IPS-15b (cell line): Measurements from ENCODE around the gene VPS18.

Experiments used
- H3K27me3 ChIP-seq: one replicate; pipeline ENCODE4 v1.6.1; 2013; ENCODE audit warnings: low read length; ENCODE audit not compliant: control insufficient read depth, insufficient read depth
- H3K36me3 ChIP-seq: one replicate; pipeline ENCODE4 v1.6.1; 2013; ENCODE audit warnings: low read length; ENCODE audit not compliant: control insufficient read depth, insufficient read depth
- H3K4me1 ChIP-seq: one replicate; pipeline ENCODE4 v1.6.1; 2013; ENCODE audit warnings: mild to moderate bottlenecking, low read length; ENCODE audit not compliant: control insufficient read depth, insufficient read depth
- H3K4me3 ChIP-seq: one replicate; pipeline ENCODE4 v1.5.1; 2013; ENCODE audit warnings: low read depth, low read length
- H3K9ac ChIP-seq: one replicate; pipeline ENCODE4 v1.6.1; 2013; ENCODE audit warnings: low read depth, mild to moderate bottlenecking, low read length
- H3K9me3 ChIP-seq: one replicate; pipeline ENCODE4 v1.6.1; 2013; ENCODE audit warnings: mild to moderate bottlenecking, low read length; ENCODE audit not compliant: control insufficient read depth, insufficient read depth

The VPS18 gene

GRCh38 chr15:40936709-40937666 is 42.7 kb downstream of the VPS18 start:
- H3K4me1 ChIP-seq, result no peaks in the 10 kb centered on the region
- no peak overlapping the region for H3K4me3 ChIP-seq
- peaks cover 47% of the 10 kb centered on the region for H3K27me3 ChIP-seq
- no peaks in the 10 kb centered on the region for H3K36me3 ChIP-seq
- H3K9me3 ChIP-seq, result no peaks in the 10 kb centered on the region
- no peak overlapping the region for H3K9ac ChIP-seq

GRCh38 chr15:40937762-40938535 is 43.7 kb downstream of the VPS18 start:
- H3K4me1 ChIP-seq, result no peaks in the 10 kb centered on the region
- no peaks in the 10 kb centered on the region for H3K36me3 ChIP-seq
- no peak overlapping the region for H3K4me3 ChIP-seq
- no peak overlapping the region for H3K9ac ChIP-seq
- peaks cover 45% of the 10 kb centered on the region for H3K27me3 ChIP-seq
- H3K9me3 ChIP-seq, result no peaks in the 10 kb centered on the region

DNA sequence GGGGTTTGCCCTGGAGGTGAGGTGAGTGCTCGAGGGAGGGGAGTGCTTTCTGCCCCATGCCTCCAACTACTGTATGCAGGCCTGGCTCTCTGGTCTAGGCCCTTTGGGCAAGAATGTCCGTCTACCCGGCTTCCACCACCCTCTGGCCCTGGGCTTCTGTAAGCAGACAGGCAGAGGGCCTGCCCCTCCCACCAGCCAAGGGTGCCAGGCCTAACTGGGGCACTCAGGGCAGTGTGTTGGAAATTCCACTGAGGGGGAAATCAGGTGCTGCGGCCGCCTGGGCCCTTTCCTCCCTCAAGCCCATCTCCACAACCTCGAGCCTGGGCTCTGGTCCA is 44.3 kb downstream of the VPS18 start:
- H3K4me1 ChIP-seq, result no peaks in the 10 kb centered on the region
- no peak overlapping the region for H3K9ac ChIP-seq
- peaks cover 45% of the 10 kb centered on the region for H3K27me3 ChIP-seq
- no peak overlapping the region for H3K4me3 ChIP-seq
- H3K36me3 ChIP-seq, result no peaks in the 10 kb centered on the region
- no peaks in the 10 kb centered on the region for H3K9me3 ChIP-seq

DNA sequence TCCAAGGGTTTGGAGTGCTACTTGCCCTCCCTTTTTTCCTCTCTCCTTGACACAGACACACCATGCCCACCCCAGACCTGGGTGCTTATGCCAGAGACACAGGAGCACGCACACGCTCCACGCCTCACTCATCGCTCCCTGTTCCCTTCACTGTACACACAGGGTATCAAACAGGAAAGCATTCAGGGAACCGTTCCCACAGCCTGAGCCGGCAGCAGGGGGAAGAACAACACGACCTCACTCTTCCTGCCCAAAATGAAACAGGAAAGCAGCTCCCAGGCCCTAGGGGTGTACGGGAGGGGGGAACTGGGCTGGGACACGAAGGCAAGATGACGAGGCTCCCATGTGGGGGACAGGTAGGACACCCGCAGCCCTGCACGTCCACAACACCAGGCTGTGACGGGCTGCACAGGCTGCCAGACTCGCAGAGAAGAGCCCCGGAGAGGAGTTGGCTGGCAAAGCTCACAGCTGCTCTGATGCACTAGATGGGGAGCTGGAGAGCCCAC is 46.1 kb downstream of the VPS18 start:
- Histone ChIP-seq H3K9ac (no peak overlapping the region), H3K9me3 (no peaks in the 10 kb centered on the region), H3K4me1 (no peaks in the 10 kb centered on the region), H3K27me3 (peaks cover 48% of the 10 kb centered on the region), H3K36me3 (no peaks in the 10 kb centered on the region), H3K4me3 (no peak overlapping the region)

GRCh38 chr15:40941068-40941527 is 46.8 kb downstream of the VPS18 start:
- Histone ChIP-seq H3K36me3 (no peaks in the 10 kb centered on the region), H3K4me3 (peak overlapping the region; percentile 38), H3K4me1 (no peaks in the 10 kb centered on the region)

GRCh38 chr15:40941528-40942336 is 47.5 kb downstream of the VPS18 start:
- H3K36me3 ChIP-seq, result no peaks in the 10 kb centered on the region
- no peaks in the 10 kb centered on the region for H3K9me3 ChIP-seq
- H3K27me3 ChIP-seq, result peaks cover 51% of the 10 kb centered on the region
- H3K9ac ChIP-seq, result peak overlapping the region; percentile 65
- H3K4me1 ChIP-seq, result no peaks in the 10 kb centered on the region
- peak overlapping the region; percentile 59 for H3K4me3 ChIP-seq

More at GRCh38 chr15:40941068-40941527, 46.8 kb downstream of the VPS18 start:
- Histone ChIP-seq H3K27me3 (peaks cover 51% of the 10 kb centered on the region), H3K9me3 (no peaks in the 10 kb centered on the region), H3K9ac (no peak overlapping the region)

- H3K9ac ChIP-seq, result peak overlapping the region; percentile 65
- peak overlapping the region; percentile 59 for H3K4me3 ChIP-seq
- peaks cover 51% of the 10 kb centered on the region for H3K27me3 ChIP-seq
- H3K9me3 ChIP-seq, result no peaks in the 10 kb centered on the region
- no peaks in the 10 kb centered on the region for H3K36me3 ChIP-seq
- H3K4me1 ChIP-seq, result no peaks in the 10 kb centered on the region
Observed at GRCh38 chr15:40942337-40942854, 48.1 kb downstream of the VPS18 start.

- Histone ChIP-seq H3K36me3 (no peaks in the 10 kb centered on the region), H3K4me3 (no peak overlapping the region), H3K4me1 (no peaks in the 10 kb centered on the region), H3K9me3 (no peaks in the 10 kb centered on the region), H3K9ac (no peak overlapping the region), H3K27me3 (peaks cover 51% of the 10 kb centered on the region)
Observed at GRCh38 chr15:40942878-40943277, 48.6 kb downstream of the VPS18 start.

GRCh38 chr15:40943764-40944365 is 49.6 kb downstream of the VPS18 start:
- Histone ChIP-seq H3K9ac (no peak overlapping the region), H3K4me3 (no peak overlapping the region), H3K27me3 (peaks cover 51% of the 10 kb centered on the region), H3K4me1 (peaks cover 4% of the 10 kb centered on the region), H3K36me3 (no peaks in the 10 kb centered on the region), H3K9me3 (no peaks in the 10 kb centered on the region)

DNA sequence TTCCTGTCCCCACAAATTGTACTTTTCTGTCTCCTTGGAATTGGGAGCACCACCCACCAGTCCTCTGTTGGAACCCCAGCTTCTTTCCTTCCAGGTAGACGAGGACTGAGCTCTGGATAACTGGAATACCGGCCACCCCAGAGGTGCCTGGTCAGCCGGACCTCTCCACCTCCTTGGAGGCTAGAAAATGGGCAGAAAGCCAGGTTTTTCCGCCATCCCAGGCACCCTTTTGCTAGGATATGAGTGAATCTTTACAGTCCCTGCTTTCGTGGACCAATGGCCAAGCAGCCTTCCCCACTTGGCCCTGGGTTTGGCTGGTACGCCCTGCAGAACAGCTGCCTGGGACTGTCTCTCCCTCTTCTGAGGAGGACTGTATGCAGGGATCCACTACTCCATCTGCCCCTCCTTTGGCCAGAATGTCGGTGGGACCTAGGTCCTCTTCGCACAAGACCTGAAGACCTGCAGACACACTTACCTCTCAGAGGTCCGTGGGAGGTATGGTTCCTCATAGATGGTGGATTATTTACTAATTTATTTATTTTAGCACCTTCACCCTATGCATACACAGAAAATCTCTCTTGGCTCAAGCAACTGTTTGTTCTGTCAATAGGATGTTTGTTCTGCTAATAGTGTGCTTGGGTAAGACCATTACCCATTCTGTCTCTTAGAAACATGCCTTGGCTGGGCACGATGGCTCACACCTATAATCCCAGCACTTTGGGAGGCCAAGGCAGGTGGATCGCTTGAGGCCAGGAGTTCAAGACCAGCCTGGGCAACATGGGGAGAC is 50.5 kb downstream of the VPS18 start:
- Histone ChIP-seq H3K4me3 (no peak overlapping the region), H3K36me3 (no peaks in the 10 kb centered on the region), H3K4me1 (peaks cover 9% of the 10 kb centered on the region), H3K9me3 (no peaks in the 10 kb centered on the region), H3K27me3 (peaks cover 48% of the 10 kb centered on the region), H3K9ac (no peak overlapping the region)
